Upper lobe of left lung (tissue), 4 donors: Measurements from ENCODE around the gene RFX7.
"Not testable (repeated sequence)": the region's sequence is repeated elsewhere in the genome, so short reads cannot be mapped to it uniquely, and the experiment has no call there.

ENCODE experiments used
- CTCF ChIP-seq, 6 experiments: fragments of 450-650 bp in 4 of 6; fragments of 200-600 bp in 2 of 6; sonication (generic) in 2 of 6; IDR thresholded peaks; one replicate each; pipeline ENCODE4 v1.5.1; 2016 to 2019; ENCODE audit warnings: antibody characterized with exemption in 6 of 6
- EP300 ChIP-seq, 4 donors: sonication (generic); formaldehyde crosslinking; IDR thresholded peaks; one replicate each; pipeline ENCODE4 v1.5.1; 2017; ENCODE audit warnings: antibody characterized with exemption in 4 of 4, control low read depth in 2 of 4
- POLR2AphosphoS5 ChIP-seq, 2 donors: sonication (generic); formaldehyde crosslinking; IDR thresholded peaks; one replicate each; pipeline ENCODE4 v1.5.1; 2017; ENCODE audit warnings: antibody characterized with exemption in 2 of 2

GRCh38 chr15:56266465-56266864, 22.8 kb upstream of the RFX7 start:
- TF ChIP-seq EP300, CTCF, POLR2AphosphoS5 (IDR thresholded peaks at IDR 0.05): not testable (repeated sequence)
